Right kidney (tissue), 1 donor: ENCODE measurements around the gene SIRT5.

Experiments
- DNase-seq: peaks from one replicate; pipeline ENCODE4 v3.0.0-alpha.2; 2016

SIRT5 gene

GRCh38 chr6:13630499-13630898, 56.1 kb downstream of the SIRT5 start:
- no peak for DNase-seq

DNA sequence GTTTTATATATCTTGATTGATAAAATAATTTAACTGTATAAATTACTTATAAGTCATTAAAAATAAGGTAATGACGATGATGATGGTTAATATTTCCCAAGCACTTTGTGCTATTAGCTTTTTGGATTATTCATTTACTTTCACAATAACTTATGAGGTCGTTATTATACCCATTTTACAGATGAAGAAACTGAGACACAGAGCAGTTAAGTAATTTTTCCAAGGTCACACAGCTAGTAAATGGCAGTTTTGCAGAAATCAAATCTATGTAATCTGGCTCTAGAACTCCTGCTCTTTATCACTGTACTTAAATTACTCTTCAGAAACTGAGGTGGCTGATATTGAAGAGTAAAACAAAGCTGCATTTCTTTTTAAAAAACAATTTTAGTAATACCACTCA, 58.9 kb downstream of the SIRT5 start:
- DNase-seq, result no peak

GRCh38 chr6:13635948-13636658, 61.7 kb downstream of the SIRT5 start:
- DNase-seq, result no peak

DNA sequence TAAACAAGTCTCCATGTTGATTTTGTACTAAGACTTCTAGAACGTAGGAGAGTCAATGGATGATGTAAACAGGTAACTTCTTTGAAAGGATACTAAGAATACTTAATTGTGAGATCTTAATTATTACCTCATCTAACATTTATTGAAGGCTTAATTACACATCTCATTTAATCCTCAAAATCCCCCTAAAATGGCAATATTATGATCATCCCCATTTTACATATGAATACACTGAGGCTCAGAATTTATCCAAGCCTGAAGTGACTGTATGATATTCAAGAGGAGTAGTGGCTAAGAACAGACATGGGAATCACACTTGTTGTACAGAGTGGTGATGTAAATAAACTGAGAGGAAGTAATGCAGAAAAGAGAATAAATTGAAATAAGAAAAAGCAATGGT, 63.6 kb downstream of the SIRT5 start:
- no peak for DNase-seq

DNA sequence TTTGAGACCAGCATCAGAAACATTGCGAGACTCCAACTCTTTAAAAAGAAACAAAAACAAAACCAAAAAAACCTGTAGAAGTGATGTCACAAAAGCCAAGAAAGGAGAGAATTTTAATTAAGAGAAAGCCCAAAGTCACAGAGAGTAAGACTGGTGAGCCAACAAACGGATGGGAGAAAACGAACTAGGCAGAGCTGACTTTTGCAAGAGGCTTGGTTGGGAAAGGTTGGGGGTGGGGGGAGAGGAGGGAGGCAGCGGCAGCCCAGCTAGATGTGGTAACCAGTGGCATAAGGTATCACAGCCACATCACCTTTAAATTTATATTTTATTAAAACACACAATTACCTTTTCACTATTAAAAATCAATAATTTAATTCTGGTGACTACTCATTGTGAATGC, 64.2 kb downstream of the SIRT5 start:
- DNase-seq, result no peak

DNA sequence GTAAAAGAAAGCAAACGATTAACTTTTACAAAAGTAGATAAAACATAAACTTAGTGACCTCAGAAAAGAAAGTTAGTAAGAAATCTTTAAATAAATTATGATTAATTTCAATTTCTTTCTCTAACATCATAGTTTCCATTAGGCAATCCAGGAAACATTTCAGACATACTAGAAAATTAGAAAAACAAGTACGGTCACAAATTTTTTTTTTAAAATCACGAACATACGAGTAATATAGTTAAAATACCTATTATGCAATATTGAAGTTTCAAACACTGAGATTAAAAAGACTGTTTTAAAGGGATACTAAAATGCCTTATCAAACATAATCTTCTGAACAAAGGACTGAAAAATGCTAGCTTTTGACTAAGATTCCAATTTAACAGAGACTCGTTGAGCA, 66.9 kb downstream of the SIRT5 start:
- no peak for DNase-seq

DNA sequence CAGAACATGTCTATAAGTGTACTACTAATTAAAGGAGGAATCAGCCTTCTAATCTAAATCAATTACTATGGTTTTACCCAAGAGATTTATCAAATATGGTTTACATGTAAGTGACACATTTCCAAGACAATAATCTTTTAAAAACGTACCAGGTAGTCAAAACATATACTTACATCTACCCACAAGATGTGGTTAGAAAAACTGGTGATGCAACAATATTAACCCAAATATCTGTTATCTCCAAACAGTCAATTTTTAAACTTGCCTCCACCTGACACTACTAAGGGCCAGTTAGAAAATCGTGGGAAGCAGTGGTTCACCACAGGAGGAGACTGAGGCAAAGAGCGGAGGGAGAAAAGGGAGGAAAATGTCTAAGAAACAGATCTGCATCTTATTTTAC, 68.7 kb downstream of the SIRT5 start:
- no peak for DNase-seq

DNA sequence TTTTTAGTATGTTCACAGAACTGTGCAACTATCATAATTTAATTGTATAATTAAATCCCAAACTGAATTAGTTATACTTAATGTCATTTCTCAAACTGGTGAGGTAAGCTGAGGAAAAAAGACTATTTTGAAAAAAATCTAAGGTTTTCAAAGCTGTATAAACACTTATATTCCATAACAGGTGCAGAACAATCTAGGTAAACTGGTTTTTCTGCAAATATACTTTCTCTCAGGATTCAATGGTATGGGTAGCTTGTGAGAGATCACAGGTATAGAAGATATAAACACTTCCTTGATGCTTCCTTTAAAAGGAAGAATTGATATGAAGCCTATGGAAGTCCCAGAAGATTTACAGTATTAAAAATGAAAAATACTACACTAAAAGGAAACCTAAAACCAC, 74.4 kb downstream of the SIRT5 start:
- DNase-seq, result no peak

- no peak for DNase-seq
Observed at GRCh38 chr6:13649393-13649792, 75.0 kb downstream of the SIRT5 start.

DNA sequence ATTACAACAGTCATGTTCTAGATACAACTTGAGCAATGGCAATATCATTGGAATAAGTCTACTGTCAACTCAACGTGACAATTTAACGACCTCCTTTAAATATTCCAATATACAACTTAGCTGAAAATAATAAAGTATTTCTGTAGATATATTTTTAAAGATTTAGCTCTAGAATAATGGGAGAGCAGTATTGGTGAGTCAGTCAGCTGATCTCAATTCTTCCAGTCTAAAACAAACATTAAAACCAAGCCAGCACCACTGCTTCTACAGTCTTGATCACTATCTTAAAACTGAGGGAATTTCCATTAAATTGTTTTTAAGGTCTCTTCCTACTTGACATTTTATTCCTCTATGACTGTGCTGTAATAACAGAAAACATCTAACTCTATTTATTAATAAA, 78.9 kb downstream of the SIRT5 start:
- DNase-seq, result no peak

DNA sequence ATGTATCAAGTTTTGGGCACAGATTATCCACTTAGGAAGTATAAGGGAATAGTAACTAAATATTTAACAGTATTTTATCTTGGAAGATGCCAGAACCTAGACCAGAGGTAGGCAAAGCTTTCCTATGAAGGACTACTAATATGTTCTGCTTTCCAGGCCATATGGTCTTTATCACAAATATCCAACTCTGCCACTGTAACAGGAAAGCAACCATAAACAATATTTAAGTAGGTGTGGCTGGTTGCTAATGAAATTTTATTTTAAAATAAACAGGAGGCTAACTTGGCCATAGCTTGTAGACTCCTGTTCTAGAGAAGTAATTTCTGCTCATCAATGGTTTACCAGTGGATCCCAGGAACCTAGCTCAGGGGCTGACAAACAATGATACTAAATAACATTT, 80.1 kb downstream of the SIRT5 start:
- no peak for DNase-seq

DNA sequence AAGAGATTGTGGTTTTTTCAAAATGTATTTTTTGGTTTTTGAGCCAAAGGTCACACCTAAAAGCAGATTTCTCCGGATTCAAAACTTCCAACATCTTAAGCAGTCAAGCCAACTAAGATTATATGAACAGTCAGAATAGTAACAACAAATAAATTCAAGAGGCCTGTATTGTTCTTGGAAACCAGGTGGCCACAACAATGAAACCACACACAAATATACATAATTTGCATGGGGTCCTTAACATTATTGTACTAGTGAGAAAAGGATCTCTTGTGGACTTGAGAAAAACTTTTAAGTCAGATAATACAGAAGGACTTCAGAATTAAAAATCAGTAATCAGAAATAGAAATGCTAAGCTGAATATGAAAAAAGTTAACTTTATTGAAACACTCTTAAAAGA, 81.3 kb downstream of the SIRT5 start:
- DNase-seq, result no peak

DNA sequence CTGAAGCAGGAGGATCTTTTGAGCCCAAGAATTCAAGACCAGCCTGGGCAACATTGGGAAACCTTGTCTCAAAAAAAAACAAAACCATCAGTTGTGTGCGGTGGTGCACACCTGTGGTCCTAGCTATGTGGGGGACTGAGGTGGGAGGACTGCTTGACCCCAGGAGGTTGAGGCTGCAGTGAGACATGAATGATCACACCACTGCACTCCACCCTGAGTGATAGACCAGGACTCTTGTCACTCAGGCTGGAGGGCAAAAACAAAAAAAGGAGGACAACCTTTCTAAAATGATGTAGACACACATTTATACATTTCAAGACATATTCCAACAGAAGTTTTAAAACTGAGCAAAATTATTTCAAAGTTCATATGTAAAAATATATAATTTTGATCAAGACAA, 85.9 kb downstream of the SIRT5 start:
- DNase-seq, result no peak

DNA sequence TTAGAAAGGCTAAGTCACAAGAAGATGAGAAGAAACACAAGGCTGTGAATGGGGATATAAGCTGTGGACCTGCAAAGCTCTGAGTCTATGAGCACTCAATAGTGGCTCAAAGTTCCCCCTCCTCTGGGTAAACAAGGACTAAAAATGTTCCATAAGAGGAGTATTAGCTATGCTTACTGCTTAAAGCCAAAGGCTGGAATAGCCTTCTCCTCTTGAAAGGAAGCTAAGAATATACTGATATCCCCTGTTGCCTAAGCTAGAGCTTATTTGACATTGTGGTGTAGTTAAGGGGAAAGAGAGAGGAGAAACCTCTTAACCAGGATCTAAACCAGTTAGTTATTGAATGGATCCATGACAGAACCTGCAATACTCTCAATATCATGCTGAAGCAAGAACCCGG, 86.5 kb downstream of the SIRT5 start:
- DNase-seq, result no peak

DNA sequence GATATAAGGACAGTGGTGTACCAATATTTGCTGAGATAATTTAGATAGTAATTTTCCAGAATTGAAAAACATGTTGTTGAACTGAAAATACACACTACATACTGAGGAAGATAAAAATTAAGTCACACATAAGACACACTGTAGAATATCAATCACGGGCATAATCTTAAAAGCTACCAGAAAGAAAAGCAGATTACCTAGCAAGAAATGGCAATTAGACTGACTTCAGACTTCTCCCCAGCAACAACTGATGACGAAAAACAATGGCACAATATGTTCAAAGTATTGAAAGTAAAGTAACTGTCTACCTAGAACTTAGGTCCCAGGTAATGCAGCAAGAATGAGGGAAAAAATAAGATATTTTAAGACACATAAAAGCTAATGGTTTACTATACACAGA, 87.2 kb downstream of the SIRT5 start:
- no peak for DNase-seq

GRCh38 chr6:13662651-13663334, 88.4 kb downstream of the SIRT5 start:
- DNase-seq, result no peak

- no peak for DNase-seq
Observed at GRCh38 chr6:13663986-13664385, 89.6 kb downstream of the SIRT5 start.
